GM18520 (cell line): ENCODE data around the gene C20orf96.
A peak's percentile ranks its signal among the peaks of the same experiment; 100 is the strongest.
"Not testable (repeated sequence)": the region's sequence is repeated elsewhere in the genome, so short reads cannot be mapped to it uniquely, and the experiment has no call there.

ENCODE experiments used
- ATAC-seq: cut with Tn5 transposase; IDR thresholded peaks from one replicate; pipeline ENCODE4 v1.9.1; 2021; ENCODE audit not compliant: unreplicated experiment

C20orf96 gene

GRCh38 chr20:290084-290831 lies at the start of gene C20orf96:
TSS of gene C20orf96 (minus strand) at chr20:290750. CDS start at chr20:290610, 140 bp downstream.
- peak; percentile 67 for ATAC-seq

- not testable (repeated sequence) for ATAC-seq
These were observed 45.5 kb upstream of the C20orf96 start for GRCh38 chr20:336040-336439.

- no peak for ATAC-seq
These were observed 44.0 kb upstream of the C20orf96 start for GRCh38 chr20:334578-334977.

GRCh38 chr20:330233-331149 lies 39.9 kb upstream of the C20orf96 start:
- ATAC-seq: peak; percentile 35

- no peak for ATAC-seq
These were observed 39.3 kb upstream of the C20orf96 start for GRCh38 chr20:329851-330232.

- no peak for ATAC-seq
These were observed 38.6 kb upstream of the C20orf96 start for GRCh38 chr20:328975-329695.

- ATAC-seq: no peak
These were observed 37.8 kb upstream of the C20orf96 start for GRCh38 chr20:328027-328974.

GRCh38 chr20:327186-328026 lies 36.9 kb upstream of the C20orf96 start:
- ATAC-seq: no peak

- ATAC-seq: no peak
These were observed 36.2 kb upstream of the C20orf96 start for GRCh38 chr20:326645-327185.

- no peak for ATAC-seq
These were observed 35.5 kb upstream of the C20orf96 start for GRCh38 chr20:325889-326644.

GRCh38 chr20:325045-325888 lies 34.7 kb upstream of the C20orf96 start, which contains the start of gene SOX12:
TSS of gene SOX12 (plus strand) at chr20:325552. CDS start at chr20:325925, 373 bp downstream.
- ATAC-seq: peak; percentile 79

- peak; percentile 43 for ATAC-seq
These were observed 33.9 kb upstream of the C20orf96 start for GRCh38 chr20:324177-325044.

- no peak for ATAC-seq
These were observed 25.9 kb upstream of the C20orf96 start for GRCh38 chr20:316316-317068.

- ATAC-seq: no peak
These were observed 23.4 kb upstream of the C20orf96 start for GRCh38 chr20:313948-314347.

GRCh38 chr20:313402-313801 lies 22.9 kb upstream of the C20orf96 start:
- no peak for ATAC-seq

GRCh38 chr20:312866-313265 lies 22.3 kb upstream of the C20orf96 start:
- no peak for ATAC-seq
